ENCODE data around the gene COL6A3.

The COL6A3 gene, protein sequence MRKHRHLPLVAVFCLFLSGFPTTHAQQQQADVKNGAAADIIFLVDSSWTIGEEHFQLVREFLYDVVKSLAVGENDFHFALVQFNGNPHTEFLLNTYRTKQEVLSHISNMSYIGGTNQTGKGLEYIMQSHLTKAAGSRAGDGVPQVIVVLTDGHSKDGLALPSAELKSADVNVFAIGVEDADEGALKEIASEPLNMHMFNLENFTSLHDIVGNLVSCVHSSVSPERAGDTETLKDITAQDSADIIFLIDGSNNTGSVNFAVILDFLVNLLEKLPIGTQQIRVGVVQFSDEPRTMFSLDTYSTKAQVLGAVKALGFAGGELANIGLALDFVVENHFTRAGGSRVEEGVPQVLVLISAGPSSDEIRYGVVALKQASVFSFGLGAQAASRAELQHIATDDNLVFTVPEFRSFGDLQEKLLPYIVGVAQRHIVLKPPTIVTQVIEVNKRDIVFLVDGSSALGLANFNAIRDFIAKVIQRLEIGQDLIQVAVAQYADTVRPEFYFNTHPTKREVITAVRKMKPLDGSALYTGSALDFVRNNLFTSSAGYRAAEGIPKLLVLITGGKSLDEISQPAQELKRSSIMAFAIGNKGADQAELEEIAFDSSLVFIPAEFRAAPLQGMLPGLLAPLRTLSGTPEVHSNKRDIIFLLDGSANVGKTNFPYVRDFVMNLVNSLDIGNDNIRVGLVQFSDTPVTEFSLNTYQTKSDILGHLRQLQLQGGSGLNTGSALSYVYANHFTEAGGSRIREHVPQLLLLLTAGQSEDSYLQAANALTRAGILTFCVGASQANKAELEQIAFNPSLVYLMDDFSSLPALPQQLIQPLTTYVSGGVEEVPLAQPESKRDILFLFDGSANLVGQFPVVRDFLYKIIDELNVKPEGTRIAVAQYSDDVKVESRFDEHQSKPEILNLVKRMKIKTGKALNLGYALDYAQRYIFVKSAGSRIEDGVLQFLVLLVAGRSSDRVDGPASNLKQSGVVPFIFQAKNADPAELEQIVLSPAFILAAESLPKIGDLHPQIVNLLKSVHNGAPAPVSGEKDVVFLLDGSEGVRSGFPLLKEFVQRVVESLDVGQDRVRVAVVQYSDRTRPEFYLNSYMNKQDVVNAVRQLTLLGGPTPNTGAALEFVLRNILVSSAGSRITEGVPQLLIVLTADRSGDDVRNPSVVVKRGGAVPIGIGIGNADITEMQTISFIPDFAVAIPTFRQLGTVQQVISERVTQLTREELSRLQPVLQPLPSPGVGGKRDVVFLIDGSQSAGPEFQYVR (N-terminal part only)

DNA sequence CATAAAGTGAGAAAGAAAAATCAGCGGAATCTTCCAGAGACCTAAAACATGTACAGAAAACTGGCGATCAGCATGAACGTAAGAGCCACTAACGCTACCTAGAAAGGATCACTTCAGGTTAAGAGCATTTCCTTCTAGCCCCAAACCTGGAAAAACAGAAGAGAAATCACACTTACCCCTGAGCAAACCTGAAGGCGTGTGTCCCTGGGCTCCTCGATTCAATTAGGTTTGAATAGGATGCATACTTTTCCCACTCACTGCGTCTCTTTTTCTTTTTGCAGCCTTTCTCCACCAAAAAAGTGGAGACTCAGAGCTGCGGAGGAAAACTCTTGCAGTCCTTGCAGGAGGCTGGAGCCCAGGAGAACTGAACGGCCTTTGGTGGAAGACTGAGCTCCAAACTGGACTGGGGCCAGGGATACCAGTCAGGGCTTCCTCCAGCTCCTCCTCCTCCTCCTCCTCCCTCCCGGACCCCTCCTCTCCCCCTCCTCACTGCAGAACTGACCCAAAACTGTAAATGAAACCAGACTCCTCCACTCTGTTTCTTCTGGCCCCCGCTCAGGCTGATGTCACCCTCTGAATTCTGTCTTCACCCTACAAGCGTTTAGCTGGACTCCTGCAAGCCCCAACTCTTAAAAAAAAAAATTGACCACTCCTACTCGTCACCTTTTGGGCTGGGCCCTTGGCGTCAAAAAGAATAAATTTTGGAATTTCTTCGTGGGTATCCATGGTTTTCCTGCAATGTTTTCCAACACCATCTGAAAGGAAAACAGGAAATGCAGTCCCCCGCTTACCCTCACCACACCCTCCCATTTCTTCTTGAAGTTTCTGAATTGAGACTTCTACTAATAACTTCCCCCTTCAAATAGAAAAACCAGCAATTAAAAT is at the start of gene COL6A3:
Gene COL6A3, minus strand, starts transcription at position 388 of the 885 bp plus-strand sequence. CDS start 17,347 bp downstream, outside the sequence.
- H3K36me3 ChIP-seq (ENCODE audit: control insufficient read depth in 1 of 2, insufficient read depth in 2 of 2, low read length in 2 of 2), result no peaks in the 10 kb centered on the region
- H3K4me1 ChIP-seq (ENCODE audit: control insufficient read depth in 1 of 2, insufficient read depth in 2 of 2, low read length in 2 of 2), result no peaks in the 10 kb centered on the region
- peaks cover 4 to 13% of the 10 kb centered on the region in 2 donors for H3K27me3 ChIP-seq (ENCODE audit: control insufficient read depth in 1 of 2, insufficient read depth in 2 of 2, low read length in 2 of 2)
- peak within 1 kb of the TSS; percentile 69 for H3K27ac ChIP-seq (ENCODE audit: low read depth, low read length)
- peak within 1 kb of the TSS; percentile 32 to 64 for H3K9ac ChIP-seq (ENCODE audit: low read depth in 1 of 2, low read length in 2 of 2)
- H3K4me3 ChIP-seq (ENCODE audit: low read depth in 1 of 2, low read length in 2 of 2), result peak within 1 kb of the TSS; percentile 48 to 63
- H3K9me3 ChIP-seq (ENCODE audit: control insufficient read depth in 1 of 2, low read length in 2 of 2), result no peaks in the 10 kb centered on the region

DNA sequence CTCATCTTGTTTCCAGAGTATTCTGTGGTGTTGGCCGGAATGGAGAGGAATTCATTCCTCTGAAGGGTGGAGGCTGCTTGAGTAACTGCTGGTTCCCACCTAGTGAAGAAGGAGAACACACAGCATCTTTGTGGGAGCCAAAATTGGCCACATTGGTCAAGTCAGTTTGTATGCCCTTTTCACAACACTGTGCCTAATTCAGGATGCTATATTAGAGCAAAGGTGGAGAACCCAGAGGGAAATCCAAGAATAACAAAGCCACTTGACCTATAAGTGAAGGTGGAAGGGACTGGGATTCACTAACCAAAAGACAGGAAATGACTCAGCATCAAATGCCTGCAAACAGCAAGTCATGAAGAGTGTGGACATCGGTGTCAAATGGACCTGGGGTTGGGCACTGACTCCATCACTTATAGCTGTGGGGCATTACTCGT is 45.8 kb upstream of the COL6A3 start:
- no peaks in the 10 kb centered on the region for H3K9me3 ChIP-seq (ENCODE audit: control insufficient read depth in 1 of 2, low read length in 2 of 2)
- H3K4me1 ChIP-seq (ENCODE audit: control insufficient read depth in 1 of 2, insufficient read depth in 2 of 2, low read length in 2 of 2), result no peaks in the 10 kb centered on the region
- no peaks in the 10 kb centered on the region for H3K36me3 ChIP-seq (ENCODE audit: control insufficient read depth in 1 of 2, insufficient read depth in 2 of 2, low read length in 2 of 2)
- H3K9ac ChIP-seq (ENCODE audit: low read depth in 1 of 2, low read length in 2 of 2), result no peak overlapping the region
- peaks cover 0 to 2% of the 10 kb centered on the region in 2 donors for H3K27me3 ChIP-seq (ENCODE audit: control insufficient read depth in 1 of 2, insufficient read depth in 2 of 2, low read length in 2 of 2)
- H3K4me3 ChIP-seq (ENCODE audit: low read depth in 1 of 2, low read length in 2 of 2), result no peak overlapping the region
- H3K27ac ChIP-seq (ENCODE audit: low read depth, low read length), result no peak overlapping the region

DNA sequence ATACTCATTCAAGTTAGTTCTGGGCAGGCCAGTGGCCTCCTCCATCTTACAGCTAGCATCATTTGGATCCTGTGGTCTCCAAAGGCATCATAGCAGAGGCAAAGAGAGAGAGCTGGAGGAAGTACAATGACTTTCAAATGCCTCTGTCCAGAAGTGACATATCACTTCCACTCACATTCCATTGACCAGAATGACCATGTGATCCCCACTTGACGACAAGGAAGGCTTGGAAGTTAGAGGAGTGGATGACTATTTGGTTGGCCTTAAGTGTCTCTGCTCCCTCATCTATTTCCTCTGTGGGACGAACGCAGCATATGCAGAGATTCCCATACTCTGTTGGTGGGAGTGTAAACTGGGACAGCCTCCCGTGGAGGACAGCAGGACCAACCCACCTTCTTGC is 45.3 kb upstream of the COL6A3 start:
- Histone ChIP-seq H3K27ac (ENCODE audit: low read depth, low read length) (no peak overlapping the region), H3K36me3 (ENCODE audit: control insufficient read depth in 1 of 2, insufficient read depth in 2 of 2, low read length in 2 of 2) (no peaks in the 10 kb centered on the region), H3K9ac (ENCODE audit: low read depth in 1 of 2, low read length in 2 of 2) (no peak overlapping the region)

DNA sequence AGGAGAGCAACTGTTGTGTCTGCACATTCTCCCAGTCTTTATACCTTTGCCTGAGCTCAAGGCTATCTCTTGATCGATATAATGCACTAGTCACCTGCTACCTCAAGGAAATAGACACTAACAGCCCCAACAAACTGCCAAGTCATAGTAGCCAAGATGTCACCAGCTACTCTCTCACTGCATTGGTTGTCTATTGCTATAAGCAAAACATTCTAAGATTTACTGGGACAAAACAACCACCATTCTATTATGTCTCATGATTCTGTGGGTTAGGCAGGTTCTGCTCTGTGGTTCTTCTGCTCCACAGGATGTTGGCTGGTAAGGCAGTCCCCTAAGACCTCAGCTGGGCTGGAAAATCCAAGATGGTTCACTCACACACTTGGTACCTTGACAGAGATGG is 44.6 kb upstream of the COL6A3 start:
- Histone ChIP-seq H3K4me1 (ENCODE audit: control insufficient read depth in 1 of 2, insufficient read depth in 2 of 2, low read length in 2 of 2) (no peaks in the 10 kb centered on the region), H3K27me3 (ENCODE audit: control insufficient read depth in 1 of 2, insufficient read depth in 2 of 2, low read length in 2 of 2) (peaks cover 0 to 2% of the 10 kb centered on the region in 2 donors), H3K9me3 (ENCODE audit: control insufficient read depth in 1 of 2, low read length in 2 of 2) (no peaks in the 10 kb centered on the region), H3K27ac (ENCODE audit: low read depth, low read length) (no peak overlapping the region), H3K9ac (ENCODE audit: low read depth in 1 of 2, low read length in 2 of 2) (no peak overlapping the region), H3K4me3 (ENCODE audit: low read depth in 1 of 2, low read length in 2 of 2) (no peak overlapping the region), H3K36me3 (ENCODE audit: control insufficient read depth in 1 of 2, insufficient read depth in 2 of 2, low read length in 2 of 2) (no peaks in the 10 kb centered on the region)

More for the DNA sequence above, 45.3 kb upstream of the COL6A3 start:
- Histone ChIP-seq H3K27me3 (ENCODE audit: control insufficient read depth in 1 of 2, insufficient read depth in 2 of 2, low read length in 2 of 2) (peaks cover 0 to 2% of the 10 kb centered on the region in 2 donors), H3K4me3 (ENCODE audit: low read depth in 1 of 2, low read length in 2 of 2) (no peak overlapping the region), H3K9me3 (ENCODE audit: control insufficient read depth in 1 of 2, low read length in 2 of 2) (no peaks in the 10 kb centered on the region), H3K4me1 (ENCODE audit: control insufficient read depth in 1 of 2, insufficient read depth in 2 of 2, low read length in 2 of 2) (no peaks in the 10 kb centered on the region)

DNA sequence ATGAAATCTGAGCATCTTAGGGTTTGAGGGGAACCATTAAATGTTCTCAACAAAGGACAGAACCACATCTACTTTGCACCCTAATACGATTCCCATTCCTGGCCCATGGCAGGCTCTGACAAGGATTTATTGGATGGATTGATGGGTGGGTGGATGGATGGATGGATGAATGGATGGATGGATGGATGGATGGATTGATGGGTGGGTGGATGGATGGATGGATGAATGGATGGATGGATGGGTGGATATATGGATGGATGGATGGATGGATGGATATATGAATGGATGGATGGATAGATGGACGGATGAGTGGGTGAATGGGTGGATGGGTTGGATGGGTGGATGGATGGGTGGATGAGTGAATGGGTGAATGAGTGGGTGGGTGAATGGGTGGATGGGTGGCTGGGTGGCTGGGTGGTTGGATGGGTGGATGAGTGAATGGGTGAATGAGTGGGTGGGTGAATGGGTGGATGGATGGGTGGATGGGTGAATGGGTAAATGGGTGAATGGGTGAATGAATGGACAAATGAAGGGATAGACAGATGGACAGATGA is 43.5 kb upstream of the COL6A3 start:
- Histone ChIP-seq H3K9ac (ENCODE audit: low read depth in 1 of 2, low read length in 2 of 2) (no peak overlapping the region), H3K4me3 (ENCODE audit: low read depth in 1 of 2, low read length in 2 of 2) (no peak overlapping the region), H3K4me1 (ENCODE audit: control insufficient read depth in 1 of 2, insufficient read depth in 2 of 2, low read length in 2 of 2) (no peaks in the 10 kb centered on the region), H3K36me3 (ENCODE audit: control insufficient read depth in 1 of 2, insufficient read depth in 2 of 2, low read length in 2 of 2) (no peaks in the 10 kb centered on the region), H3K27me3 (ENCODE audit: control insufficient read depth in 1 of 2, insufficient read depth in 2 of 2, low read length in 2 of 2) (peaks cover 0 to 2% of the 10 kb centered on the region in 2 donors), H3K27ac (ENCODE audit: low read depth, low read length) (no peak overlapping the region), H3K9me3 (ENCODE audit: control insufficient read depth in 1 of 2, low read length in 2 of 2) (no peaks in the 10 kb centered on the region)

DNA sequence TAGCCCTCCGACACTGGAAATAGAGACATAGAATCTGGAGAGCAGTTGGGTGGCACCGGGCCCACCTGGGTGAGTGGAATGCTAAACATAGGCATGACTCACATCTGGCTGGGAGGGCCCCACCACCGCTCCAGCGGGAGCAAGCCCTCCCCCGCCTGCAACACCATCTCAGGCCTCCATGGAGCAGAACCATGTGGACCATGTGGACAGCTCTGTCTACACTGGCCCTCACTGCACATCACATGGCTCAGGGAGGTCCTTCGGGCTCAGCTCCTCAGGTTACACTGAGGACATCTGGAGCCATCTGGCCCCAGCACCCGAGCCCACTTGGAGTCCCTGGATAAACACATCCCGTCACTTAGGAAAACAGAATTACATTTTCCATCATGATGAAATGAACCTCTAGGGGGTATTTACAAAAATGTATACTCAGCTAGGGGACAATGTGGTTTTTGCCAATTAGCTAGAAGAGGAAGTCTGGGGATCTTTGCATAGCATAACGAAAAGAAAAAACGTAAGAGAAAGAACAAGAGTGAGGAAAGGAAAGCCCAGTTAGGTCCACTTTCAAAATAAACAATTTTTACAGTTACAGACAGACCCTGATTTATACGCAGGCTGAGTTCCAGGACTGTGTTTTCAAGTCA is 42.4 kb upstream of the COL6A3 start:
- no peak overlapping the region for H3K9ac ChIP-seq (ENCODE audit: low read depth in 1 of 2, low read length in 2 of 2)
- H3K27ac ChIP-seq (ENCODE audit: low read depth, low read length), result no peak overlapping the region
- no peaks in the 10 kb centered on the region for H3K9me3 ChIP-seq (ENCODE audit: control insufficient read depth in 1 of 2, low read length in 2 of 2)
- H3K36me3 ChIP-seq (ENCODE audit: control insufficient read depth in 1 of 2, insufficient read depth in 2 of 2, low read length in 2 of 2), result no peaks in the 10 kb centered on the region
- H3K4me1 ChIP-seq (ENCODE audit: control insufficient read depth in 1 of 2, insufficient read depth in 2 of 2, low read length in 2 of 2), result no peaks in the 10 kb centered on the region
- H3K27me3 ChIP-seq (ENCODE audit: control insufficient read depth in 1 of 2, insufficient read depth in 2 of 2, low read length in 2 of 2), result peaks cover 0 to 2% of the 10 kb centered on the region in 2 donors
- no peak overlapping the region for H3K4me3 ChIP-seq (ENCODE audit: low read depth in 1 of 2, low read length in 2 of 2)

DNA sequence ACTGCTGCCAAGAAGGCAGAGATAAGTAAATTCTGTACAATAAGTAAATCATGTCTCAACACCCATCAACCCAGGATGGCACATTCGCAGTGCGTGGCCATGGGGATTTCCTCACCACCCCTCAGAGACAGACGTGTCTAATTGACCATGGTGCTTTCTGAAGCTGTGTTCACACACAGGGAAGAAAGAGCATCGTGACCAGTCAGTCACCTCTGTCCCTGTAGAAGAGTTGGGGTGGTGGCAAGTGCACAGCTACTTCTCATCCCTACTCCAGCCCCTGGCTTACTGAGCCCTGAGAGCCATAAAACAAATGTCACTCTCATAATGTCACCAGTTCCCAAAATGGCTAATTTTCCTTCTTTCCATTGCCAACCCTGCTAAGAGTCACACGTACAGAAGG is 41.8 kb upstream of the COL6A3 start:
- Histone ChIP-seq H3K9ac (ENCODE audit: low read depth in 1 of 2, low read length in 2 of 2) (no peak overlapping the region), H3K36me3 (ENCODE audit: control insufficient read depth in 1 of 2, insufficient read depth in 2 of 2, low read length in 2 of 2) (no peaks in the 10 kb centered on the region), H3K27me3 (ENCODE audit: control insufficient read depth in 1 of 2, insufficient read depth in 2 of 2, low read length in 2 of 2) (peaks cover 0 to 2% of the 10 kb centered on the region in 2 donors), H3K27ac (ENCODE audit: low read depth, low read length) (no peak overlapping the region), H3K9me3 (ENCODE audit: control insufficient read depth in 1 of 2, low read length in 2 of 2) (no peaks in the 10 kb centered on the region), H3K4me1 (ENCODE audit: control insufficient read depth in 1 of 2, insufficient read depth in 2 of 2, low read length in 2 of 2) (no peaks in the 10 kb centered on the region), H3K4me3 (ENCODE audit: low read depth in 1 of 2, low read length in 2 of 2) (no peak overlapping the region)

DNA sequence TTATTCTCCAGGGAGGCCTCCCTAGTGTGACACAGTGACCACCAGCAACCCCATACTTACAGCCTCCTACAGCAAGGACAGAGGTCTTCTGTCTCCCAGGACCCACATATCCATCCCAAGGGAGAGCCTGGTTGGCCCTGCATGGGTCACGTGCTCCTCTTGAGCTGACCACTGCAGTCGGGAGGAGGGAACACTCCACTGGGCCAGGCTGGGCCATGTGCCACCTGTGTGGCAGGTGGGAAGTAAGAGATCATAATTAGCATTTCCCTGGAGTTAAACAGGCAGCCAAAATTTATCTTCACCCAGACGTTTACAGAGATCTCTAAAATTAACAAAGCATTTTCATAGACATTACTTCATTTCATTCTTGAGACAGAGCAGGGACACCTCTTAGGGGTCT is 39.7 kb upstream of the COL6A3 start:
- no peak overlapping the region for H3K9ac ChIP-seq (ENCODE audit: low read depth in 1 of 2, low read length in 2 of 2)
- H3K4me1 ChIP-seq (ENCODE audit: control insufficient read depth in 1 of 2, insufficient read depth in 2 of 2, low read length in 2 of 2), result no peaks in the 10 kb centered on the region
- H3K4me3 ChIP-seq (ENCODE audit: low read depth in 1 of 2, low read length in 2 of 2), result no peak overlapping the region
- H3K9me3 ChIP-seq (ENCODE audit: control insufficient read depth in 1 of 2, low read length in 2 of 2), result no peaks in the 10 kb centered on the region
- no peaks in the 10 kb centered on the region for H3K36me3 ChIP-seq (ENCODE audit: control insufficient read depth in 1 of 2, insufficient read depth in 2 of 2, low read length in 2 of 2)
- H3K27me3 ChIP-seq (ENCODE audit: control insufficient read depth in 1 of 2, insufficient read depth in 2 of 2, low read length in 2 of 2), result no peaks in the 10 kb centered on the region
- H3K27ac ChIP-seq (ENCODE audit: low read depth, low read length), result no peak overlapping the region
